ENCODE measurements around the gene FASTK.
A peak's percentile ranks its signal among the peaks of the same experiment; 100 is the strongest.

Gene FASTK

DNA sequence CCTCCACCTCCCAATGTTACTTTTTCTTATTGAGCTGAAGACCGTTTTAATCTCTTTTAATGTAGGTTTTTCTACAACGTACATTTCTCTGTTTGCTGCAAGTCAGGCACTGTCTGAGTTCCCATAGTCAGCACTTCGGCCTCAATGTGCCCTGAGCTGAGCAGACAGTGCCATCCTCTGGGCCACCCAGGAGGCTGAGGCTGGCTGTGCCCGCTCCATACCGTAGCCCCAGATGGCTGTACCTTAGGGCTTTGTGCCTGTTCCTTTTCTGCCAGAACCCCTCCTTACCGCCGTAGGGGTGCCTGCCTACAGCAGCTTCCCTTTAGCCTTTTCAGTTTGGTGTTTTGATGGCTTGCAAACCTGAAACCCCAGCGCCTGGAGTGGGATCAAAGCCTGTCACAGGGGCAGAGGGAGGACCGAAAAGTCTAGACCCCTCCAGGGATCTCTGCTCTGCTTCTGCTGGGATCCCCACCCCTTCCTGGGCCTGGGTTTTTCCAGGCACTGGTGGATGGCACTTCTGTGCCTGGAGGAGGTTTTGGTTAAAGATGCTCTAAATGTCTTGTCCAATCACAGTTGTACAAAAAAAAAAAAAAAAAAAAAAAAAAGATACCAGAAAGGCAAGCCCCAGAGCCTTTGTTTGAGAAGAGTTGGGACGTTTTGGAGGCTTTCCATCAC lies 14.7 kb upstream of the FASTK start:
- no peak for DNase-seq

DNA sequence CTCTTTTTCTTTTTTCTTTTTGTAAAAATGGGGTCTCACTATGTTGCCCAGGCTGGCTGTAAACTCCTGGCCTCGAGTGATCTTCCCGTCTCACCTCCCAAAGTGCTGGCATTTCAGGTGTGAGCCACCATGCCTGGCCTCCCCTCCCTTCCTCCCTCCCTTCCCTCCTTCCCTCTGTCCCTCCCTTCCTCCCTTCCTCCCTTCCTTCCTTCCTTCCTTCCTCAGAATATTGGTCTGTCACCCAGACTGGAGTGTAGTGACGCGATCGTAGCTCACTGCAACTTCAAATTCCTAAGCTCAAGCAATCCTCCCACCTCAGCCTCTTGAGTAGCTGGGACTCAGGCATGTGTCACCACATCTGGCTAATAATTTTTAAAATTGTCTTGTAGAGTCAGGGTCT lies 14.1 kb upstream of the FASTK start:
- no peak for DNase-seq

DNA sequence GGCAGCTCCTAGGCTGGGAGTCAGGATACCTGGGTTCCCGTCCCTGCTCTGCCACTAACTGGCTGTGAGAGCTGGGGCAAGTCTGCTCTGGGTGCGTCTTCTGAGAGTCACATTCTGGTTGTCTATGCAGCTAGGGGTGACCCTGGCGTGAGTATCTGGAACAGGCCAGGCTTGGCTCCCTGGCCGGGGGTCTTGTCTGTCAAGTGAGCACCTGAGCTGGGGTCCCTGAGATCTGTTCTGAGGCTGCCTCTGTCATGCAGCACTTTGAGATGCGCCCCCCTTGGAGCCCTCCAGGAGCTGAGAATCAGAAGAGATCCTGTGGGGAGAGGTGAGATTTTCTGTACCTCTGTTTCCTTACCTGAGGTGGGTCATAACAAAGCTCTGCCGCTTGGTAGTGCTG lies 13.1 kb upstream of the FASTK start:
- DNase-seq: no peak

DNA sequence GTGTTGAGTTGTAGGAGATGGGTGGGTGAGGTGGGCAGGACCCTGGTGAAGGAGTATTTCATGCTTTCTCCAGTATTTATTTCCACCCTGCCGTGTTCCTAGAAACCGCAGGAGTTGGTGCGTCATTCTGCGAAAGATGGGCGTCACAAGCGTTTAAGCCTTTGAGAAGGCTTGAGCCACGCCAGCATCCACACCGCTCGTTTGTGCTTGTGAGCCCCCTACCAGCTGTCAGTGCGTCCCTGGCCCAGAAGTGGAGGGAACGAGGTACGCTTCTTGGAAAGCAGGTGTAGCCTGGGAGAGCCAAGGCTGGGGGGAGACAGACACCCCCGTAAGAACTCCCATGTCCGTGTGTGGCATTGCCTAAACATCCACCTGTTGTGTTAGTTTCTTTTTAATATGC lies 11.4 kb upstream of the FASTK start:
- DNase-seq: no peak

DNA sequence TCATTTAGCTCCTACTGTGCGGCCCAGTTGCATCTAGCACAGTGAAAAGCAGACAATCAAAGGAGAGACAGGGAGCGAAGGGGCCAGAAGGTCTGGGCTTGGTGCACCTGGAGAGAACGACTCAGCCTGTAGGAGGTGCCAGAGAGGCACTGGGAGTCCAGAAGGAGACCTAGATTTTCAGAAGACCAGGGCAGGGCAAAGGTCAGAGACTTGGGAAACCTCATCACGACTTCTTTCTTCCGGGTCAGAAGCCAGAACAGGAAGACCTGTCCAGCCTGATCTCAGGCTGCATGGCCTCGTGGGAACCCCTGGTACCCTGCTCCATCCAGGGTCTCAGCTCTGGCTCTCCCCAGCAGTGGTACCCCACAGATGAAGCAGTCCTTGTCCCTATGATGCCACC lies 10.8 kb upstream of the FASTK start:
- peak; percentile 80 for DNase-seq

DNA sequence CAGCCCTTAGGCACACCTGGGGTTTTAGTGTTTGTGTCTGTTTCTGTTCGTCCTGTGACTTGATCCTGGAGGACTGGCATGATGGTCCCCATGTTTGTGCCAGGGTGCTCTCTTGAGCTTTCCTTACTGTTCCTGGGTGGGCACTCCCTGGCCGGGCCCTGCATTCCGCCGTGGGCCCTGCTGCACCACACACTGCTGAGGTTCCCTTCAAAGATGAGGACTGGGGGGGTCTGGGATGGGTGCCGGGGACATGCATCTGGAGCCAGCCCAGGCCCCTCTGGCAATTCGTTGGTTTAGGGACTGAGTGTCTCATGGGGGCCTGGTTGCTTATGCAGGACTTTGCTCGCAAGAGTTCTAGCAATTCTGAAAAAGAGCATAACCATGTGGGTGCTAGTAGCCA lies 10.4 kb upstream of the FASTK start:
- DNase-seq: no peak

DNA sequence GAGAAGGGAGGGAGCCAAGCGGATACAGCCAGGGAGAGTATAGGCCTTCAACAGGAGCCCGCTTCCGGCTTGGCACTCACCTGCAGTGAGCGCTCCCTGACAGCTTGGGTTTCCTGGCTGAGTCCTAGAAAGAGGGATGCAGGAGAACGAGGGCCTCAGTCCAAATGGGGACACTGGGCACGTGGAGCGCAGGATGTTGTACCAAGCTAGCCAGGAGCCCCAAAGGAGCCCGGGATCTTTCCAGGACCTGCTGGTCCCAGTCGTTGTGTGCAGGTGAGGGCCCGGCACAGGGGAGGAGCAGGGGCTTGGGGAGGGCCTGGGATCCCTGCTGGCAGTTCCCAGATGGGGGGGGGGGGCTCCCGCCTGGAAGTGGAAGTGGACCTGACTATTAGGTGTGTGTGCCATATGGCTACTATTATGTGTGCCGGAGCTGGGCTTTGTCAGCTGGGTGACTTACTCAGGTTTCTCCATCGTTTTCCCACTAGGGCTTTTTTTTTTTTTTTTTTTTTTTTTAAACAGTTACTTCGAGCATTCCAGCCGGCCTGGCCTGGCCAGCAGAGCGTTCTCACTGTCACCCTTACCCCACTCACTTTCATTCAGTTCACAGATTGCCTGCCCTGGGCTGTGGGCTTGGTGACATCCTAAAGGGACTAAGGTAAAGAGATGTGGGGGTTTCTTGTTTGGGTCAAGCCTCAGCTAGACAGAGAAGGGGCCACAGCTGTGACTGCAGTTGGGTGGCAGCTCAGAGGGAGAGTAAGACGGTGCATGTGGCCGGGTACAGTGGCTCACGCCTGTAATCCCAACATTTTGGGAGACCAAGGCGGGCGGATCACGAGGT lies 9.5 kb upstream of the FASTK start:
- DNase-seq: no peak

DNA sequence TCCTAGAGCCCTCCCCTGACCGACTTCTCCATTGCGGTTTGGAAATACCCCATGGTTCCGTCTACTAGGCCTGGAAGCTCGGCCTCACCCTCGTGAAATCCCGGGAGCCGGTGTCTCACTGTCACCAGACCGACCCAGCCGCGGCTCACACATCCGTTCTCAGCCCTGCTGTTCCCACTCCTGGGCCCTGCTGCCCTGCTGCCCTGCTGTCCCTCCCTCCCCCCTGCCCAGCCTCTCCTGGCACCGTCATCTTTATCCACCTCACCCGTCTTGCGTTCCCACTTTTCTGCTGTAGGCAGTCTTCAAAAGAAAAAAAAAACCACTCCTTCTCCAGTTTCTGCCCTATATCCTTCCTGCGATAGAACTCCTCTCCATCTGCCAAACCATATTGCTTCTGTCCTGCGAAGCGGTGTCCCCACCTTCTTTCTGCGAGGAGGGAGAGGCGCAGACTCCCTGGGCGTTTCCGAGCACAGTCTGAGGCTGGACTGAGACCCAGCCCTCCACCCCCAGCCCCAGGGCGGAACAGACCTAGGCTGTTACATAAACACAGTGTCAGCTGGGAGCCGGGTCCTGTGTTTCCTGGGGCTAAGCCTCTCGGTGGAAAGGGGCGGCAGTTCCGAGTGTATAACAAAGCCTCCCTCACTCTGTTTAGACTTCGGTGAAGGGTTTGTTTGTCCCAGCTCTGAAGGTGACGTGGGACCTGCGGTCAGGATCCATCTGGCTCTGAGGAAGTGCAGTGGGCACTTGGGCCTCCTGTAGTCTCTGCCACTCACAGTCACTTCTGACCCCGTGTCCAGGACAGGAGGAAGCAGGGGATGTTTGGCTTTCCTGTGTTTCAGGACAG lies 8.5 kb upstream of the FASTK start:
- peak; percentile 68 for DNase-seq

DNA sequence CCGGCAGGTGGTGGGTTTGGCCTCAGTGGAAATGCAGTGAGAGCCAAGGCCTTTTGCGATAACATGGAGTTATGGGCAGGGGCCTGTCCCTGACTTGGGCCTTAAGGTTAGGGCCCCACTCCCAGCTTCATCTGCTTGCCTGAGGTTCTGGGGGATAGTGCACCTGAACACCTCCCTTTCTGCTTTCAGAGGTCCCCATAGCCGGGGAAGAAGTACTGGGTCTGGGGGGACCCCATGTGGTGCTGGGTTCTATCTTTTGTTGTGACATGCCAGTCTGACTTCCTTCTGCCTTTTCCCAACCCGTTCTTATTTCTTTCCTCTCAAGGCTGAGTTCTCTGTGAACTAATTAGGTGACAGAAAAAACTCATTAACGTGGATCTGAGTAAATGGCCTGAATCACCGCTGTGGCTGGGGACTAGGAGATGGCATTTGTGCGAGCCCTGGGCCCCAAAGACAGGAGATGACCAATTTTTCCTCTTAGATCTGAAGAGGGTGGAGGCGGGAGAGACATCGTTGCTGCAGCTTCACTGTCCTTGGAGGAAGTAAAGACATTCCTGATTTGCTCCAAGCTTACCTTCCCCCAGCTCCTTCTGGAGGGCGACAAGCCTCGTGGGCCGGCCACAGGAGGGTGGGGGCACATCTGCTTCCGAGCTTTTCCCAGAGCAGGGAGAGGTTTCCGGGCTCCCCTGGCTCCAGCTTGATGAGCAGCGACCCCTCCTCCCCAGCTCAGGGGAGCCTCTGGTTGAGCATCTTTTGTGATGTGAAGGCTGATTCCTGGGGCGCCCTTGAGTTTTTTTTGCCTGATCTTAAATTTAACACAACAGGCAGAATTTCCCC lies 7.6 kb upstream of the FASTK start:
- no peak for DNase-seq

DNA sequence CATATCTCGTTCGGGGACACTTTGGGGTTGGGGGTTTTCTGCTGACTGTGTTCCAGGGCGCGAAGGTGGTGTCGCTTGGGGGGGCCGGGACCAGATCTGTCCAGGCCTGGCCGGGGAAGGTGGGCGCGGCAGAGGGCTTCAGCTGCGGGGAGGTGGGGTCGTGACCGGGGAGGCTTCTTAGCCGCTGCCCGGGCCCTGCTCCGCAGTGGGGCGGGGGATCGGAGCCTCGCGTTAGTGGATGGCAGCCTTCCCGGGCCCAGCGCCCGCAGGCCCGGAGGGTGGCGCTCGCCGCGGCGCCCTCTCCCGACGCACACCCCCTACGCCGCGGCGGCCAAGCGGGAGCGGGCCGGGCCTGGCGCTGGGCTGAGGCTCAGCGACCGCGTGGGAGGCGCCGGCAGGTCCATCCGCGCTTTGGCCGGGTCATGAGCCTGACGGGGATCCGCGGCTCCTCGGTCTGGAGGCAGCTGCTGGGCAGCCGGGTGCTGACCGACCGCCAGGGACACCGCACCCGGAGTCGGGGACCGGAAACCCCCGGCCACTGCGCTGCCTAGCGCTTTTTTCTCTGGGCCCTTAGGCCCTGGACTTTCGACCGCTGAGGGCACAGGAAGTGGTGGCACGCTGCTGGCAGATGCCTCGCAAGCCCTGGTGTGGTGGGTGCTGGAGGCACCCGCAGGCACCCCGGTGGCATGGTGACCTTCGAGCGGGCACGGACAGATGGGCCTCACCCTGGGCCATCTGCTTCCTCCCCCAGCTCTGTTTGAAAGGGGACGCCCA lies 6.8 kb upstream of the FASTK start:
- DNase-seq: peak; percentile 37

DNA sequence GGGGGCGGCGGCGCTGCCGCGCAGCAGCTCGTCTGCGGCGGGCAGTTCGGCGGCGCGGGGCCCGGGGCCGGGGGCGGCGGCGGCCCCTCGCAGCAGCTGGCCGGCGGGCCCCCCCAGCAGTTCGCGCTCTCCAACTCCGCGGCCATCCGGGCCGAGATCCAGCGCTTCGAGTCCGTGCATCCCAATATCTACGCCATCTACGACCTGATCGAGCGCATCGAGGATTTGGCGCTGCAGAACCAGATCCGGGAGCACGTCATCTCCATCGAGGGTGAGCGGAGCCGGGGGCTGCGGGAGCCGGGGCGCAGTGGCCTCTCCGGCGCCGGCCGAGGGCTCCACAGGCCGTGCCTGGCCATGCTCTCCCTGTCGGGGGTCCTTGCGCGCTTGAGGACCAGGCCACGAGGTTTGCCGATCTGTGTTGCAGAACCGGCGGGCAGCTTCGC lies 6.2 kb upstream of the FASTK start:
- DNase-seq: peak; percentile 11

DNA sequence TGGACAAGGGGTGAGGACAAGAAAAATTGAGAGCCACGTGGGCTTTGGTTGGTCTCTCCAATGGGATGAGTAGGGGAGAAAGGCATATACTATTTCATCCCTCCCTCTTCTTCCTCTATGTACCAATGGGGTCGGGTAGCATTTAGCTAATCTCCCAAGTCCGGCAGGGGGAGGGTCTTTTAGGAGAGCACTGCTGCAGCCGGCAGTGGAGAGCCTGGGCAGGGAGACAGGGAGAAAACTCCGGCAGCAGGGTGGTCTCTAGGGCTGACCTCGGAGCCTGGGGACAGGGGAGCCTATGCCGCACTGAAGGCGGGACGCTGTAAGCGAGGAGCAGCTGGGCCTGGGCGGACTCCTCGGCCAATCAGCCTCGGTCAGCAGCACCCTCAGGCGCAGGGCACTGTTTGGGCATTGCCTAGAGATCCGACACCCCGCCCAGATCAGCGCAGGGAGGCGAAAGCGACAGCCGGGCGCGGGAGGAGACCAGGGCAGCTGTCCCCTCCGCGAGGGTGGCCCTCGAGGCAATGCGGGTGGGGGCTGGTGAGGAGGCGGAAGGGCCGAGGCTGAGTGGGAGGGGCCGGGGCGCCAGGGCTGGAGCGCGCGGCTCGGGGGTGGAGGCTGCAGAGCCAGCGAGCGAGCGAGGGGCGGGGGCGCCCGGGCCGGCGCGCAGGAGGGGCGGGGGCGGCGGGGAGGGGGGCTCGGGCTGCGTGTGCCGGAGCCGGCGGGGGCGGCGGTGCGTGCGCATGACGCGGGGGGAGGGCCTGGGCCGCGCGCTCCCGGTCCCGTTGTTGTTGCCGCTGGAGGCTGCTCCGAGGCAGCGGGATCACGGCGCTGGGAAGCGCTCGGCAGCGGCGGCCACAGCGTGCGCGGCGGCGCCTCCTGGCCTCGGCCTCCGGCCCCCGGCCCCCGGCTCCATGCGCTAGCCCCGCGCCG lies 5.3 kb upstream of the FASTK start, which contains the start of gene AGAP3:
Gene AGAP3 (plus strand): TSS at position 785 of the 930 bp plus-strand sequence. CDS start 267 bp downstream, outside the sequence.
- peak; percentile 52 for DNase-seq

DNA sequence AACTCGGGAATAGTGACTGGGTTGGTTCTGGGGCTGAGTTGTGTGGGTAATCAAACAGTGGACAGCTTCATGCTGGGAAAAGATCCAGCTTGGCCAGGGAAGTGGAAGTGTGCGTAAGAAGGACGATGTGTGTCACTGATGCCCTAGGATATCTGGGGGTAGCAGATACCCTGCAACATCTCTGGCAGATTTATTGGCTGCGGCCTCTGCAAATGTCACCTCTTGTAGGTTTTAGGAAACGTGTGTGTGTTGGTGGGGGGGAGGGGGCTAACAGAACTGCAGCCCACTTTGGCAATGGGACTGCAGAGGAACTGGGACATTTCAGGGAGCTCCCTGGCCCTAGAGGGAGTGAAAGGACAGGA lies 4.7 kb upstream of the FASTK start:
- no peak for DNase-seq

DNA sequence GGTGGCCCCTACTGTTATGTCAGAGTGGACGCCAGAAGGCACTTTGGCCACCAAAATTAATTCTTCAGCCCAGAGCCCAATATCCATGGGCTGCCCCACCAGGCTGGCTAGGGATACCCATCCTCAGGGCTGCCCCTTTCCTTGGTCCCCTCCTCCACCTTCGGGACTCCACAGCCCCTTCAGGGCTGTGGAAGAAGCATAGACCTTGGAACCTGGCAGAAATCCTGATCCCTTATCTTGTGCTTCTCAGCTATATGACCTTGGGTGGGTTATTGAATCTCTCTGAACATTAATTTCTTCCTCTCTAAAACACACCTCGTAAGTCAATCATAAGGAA lies 3.2 kb upstream of the FASTK start:
- no peak for DNase-seq

DNA sequence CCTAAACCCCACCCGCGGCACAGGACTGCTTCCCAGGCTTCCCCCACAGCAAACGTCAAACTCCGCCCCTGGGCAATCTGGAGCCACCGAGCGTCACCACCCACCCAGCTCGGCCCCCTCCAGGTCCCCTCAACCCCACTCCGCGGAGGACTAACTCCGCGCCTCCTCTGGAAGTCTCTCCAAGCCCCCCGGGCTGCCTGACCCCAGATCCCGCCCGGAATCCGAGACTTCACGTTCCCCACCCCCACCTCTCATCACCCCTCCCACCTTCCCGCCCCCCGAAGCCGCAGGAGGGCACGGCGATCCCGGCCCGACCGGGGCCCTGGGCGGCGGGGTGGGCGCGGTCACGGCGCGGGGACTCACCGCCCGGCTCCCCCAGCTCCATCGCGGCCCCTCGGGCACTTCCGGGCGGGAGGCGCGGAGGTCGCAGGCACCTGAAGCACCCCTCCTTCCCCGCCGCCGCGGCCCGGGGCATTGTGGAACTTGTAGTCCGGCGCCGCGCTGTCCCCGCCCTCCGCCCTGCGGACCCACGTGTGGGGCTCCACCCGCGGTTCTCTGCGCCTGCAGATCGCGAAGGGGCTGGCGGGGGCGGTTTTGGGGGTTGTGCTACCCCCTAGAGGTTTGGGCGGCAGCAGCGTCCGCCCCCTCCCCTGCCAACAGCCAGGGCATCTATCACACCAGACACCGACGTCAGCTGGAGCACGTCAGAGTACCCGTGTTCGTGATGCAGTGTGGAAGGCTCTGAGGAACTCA lies 2.6 kb upstream of the FASTK start, which contains the start of gene TMUB1:
Gene TMUB1 (minus strand): TSS at position 423 of the 753 bp plus-strand sequence. CDS start 930 bp downstream, outside the sequence.
- DNase-seq: peak; percentile 52

DNA sequence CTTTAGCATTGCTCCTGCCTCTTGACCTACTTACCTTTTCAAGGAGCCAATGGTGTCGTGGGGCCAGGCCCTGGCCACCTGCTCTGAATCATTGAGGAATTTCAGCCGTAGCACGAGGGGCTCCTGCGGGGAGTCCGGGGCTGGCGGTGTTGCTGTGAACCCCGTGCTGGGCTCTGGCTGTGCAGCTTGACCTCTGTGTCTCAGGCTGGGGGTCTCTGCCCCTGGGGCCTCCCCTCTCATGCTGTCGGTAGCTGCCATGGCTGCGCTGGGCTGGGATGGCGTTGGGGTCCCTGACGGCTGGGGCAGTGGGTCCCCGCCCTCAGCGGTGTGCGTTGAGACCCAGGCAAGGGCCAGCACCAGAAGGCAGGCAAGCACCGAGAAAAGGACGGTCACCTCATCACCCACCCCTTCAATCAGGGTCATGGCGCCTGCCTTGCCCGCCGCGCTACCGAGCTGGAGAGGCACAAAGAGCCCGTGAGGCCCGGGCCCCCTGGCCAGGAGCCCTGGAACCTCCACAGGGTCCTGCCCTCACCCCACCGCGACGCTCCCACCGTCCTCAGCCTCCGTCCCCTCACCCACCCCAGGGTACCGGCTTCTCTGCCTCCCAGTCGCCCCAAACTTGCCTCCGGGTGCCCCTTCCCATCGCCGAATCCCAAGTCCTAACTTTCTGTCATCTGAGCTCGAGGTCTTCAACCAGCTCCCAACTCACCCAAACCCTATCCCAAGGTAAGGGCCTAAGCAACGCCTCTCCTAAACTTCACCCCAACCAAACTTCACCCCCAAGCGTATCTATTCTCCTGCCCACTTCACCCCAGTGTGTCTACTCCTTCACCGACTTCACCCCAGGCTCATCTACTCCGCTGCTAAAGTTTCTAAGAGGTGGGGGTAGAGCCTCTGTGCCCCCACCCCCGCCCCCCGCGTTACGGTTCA lies 1.8 kb upstream of the FASTK start:
- no peak for DNase-seq

DNA sequence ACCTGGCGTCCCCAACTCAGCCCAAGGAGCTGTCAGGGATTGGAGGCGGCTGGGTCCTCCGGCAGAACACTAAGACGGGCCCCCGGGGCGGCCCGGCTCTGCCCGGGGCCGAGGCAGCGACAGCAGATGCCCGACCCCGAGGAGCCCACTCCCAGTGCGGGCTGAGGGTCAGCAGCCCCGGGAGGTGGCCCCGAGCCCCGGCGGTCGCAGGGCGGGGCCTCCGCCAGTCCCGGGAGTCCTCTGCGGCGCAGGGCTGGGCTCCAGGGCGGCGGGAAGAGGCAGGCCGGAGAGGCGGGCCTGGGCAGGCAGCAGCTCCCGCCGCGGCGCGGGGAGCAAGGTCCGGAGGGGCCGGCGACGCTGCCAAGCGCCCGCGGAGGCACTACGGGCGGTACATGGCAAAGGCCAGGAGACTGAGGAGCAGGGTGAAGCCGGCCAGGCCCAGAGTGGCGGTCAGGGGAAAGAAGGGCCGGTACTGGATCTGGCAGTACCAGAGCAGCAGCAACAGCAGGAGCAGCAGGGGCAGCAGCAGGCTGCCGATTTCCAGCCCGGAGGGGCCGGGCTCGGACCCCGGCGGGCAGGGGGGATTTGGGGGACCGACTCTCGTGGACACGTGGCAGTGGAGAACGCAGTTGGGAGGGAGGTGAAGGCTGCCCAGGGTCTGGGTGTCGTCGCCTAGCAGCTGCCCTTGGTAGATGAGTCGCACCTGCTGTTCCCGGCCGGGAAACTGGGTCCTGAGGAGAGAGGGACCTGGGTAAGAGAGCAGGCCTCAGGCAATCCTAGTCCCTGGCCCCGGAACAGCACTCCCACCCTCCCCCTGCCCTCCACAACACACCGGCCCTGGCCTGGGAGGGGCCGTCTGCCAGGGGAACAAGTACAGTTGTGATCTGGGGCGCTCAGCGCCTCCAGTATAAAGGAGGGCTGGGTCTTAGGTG lies 827 bp upstream of the FASTK start:
- DNase-seq: no peak

Data from MV-4-11 (cell line).